SK-N-SH (cell line): ENCODE results near the gene ANKRD44. TPM values are rescaled to one million over a fixed set of nuclear protein-coding genes. Genes with fewer than 3 reads are reported as not detected.

Source experiments
- CTCF ChIA-PET: fragments of 300-600, 350-600 bp; formaldehyde crosslinking; extraction: SDS; loops from one replicate; lab custom pipeline; 2021; lab: Yijun Ruan, JAX
- POLR2A ChIA-PET: fragments of 350-600 bp; sonication (Branson Sonifier 250); formaldehyde crosslinking; extraction: SDS; loops from one replicate; lab custom pipeline; 2020; ENCODE audit warnings: antibody characterized with exemption, inconsistent platforms; lab: Yijun Ruan, JAX
- DNase-seq: peaks from one replicate; pipeline ENCODE4 v3.0.0; 2012
- H2AFZ ChIP-seq: fragments of 200-600 bp; sonication (generic); 2 replicates; pipeline ENCODE4 v1.8.1; 2016; ENCODE audit warnings: antibody characterized with exemption, mild to moderate bottlenecking, low read depth
- H3F3A ChIP-seq: fragments of 200-600 bp; sonication (generic); replicated peaks from 2 replicates; pipeline ENCODE3; 2016; ENCODE audit warnings: antibody characterized with exemption, mild to moderate bottlenecking; ENCODE audit not compliant: insufficient read depth
- H3K27ac ChIP-seq, 2 experiments: fragments of 200-500 bp in 1 of 2; fragments of 200-600 bp in 1 of 2; sonication (Bioruptor generic) in 1 of 2; sonication (generic), shearing (Covaris generic) in 1 of 2; 2 replicates each; pipeline versions ENCODE4 v1.5.1 to v1.6.1; 2014 to 2016; ENCODE audit warnings: low read depth in 2 of 2, inconsistent platforms in 1 of 2, low read length in 1 of 2, mild to moderate bottlenecking in 1 of 2, mixed read lengths in 1 of 2
- H3K27me3 ChIP-seq: fragments of 200-600 bp; sonication (generic), shearing (Covaris generic); 2 replicates; pipeline ENCODE4 v1.6.1; 2016; ENCODE audit warnings: mixed run types; ENCODE audit not compliant: insufficient read depth
- H3K36me3 ChIP-seq, 2 experiments: fragments of 200-500 bp in 1 of 2; fragments of 200-600 bp in 1 of 2; sonication (Bioruptor generic) in 1 of 2; sonication (generic) in 1 of 2; replicated peaks in 1 of 2; 2 replicates each; pipeline versions ENCODE3 to v1.5.1; 2014 to 2016; ENCODE audit warnings: low read length in 1 of 2, mild to moderate bottlenecking in 1 of 2; ENCODE audit not compliant: insufficient read depth in 2 of 2, control insufficient read depth in 1 of 2
- H3K4me1 ChIP-seq, 2 experiments: fragments of 200-500 bp in 1 of 2; fragments of 200-600 bp in 1 of 2; sonication (Bioruptor generic) in 1 of 2; sonication (generic), shearing (Covaris generic) in 1 of 2; 2 replicates each; pipeline versions ENCODE4 v1.5.1 to v1.6.1; 2014 to 2016; ENCODE audit warnings: low read depth in 1 of 2, low read length in 1 of 2, mixed run types in 1 of 2; ENCODE audit not compliant: insufficient read depth in 2 of 2, control insufficient read depth in 1 of 2
- H3K4me2 ChIP-seq: fragments of 200-600 bp; sonication (generic), shearing (Covaris generic); 2 replicates; pipeline ENCODE4 v1.6.1; 2017; ENCODE audit warnings: mixed run types
- H3K4me3 ChIP-seq, 2 experiments: fragments of 200-500 bp in 1 of 2; fragments of 200-600 bp in 1 of 2; sonication (Bioruptor generic) in 1 of 2; sonication (generic), shearing (Covaris generic) in 1 of 2; 2 replicates each; pipeline versions ENCODE4 v1.5.1 to v1.8.1; 2014 to 2016; ENCODE audit warnings: low read depth in 2 of 2, inconsistent platforms in 1 of 2, low read length in 1 of 2, mild to moderate bottlenecking in 1 of 2, mixed read lengths in 1 of 2, moderate library complexity in 1 of 2
- H3K79me2 ChIP-seq: fragments of 200-600 bp; sonication (generic); 2 replicates; pipeline ENCODE4 v1.8.1; 2017; ENCODE audit warnings: mild to moderate bottlenecking; ENCODE audit not compliant: insufficient read depth
- H3K9ac ChIP-seq: fragments of 200-600 bp; sonication (generic); 2 replicates; pipeline ENCODE4 v1.6.1; 2017; ENCODE audit warnings: mixed run types
- H3K9me2 ChIP-seq: fragments of 200-600 bp; sonication (generic); 2 replicates; pipeline ENCODE4 v1.6.1; 2017; ENCODE audit warnings: mixed run types
- H3K9me3 ChIP-seq: fragments of 200-600 bp; sonication (generic); 2 replicates; pipeline ENCODE4 v1.6.1; 2017; ENCODE audit warnings: mixed run types, mild to moderate bottlenecking, moderate library complexity
- H4K20me1 ChIP-seq: fragments of 200-600 bp; sonication (generic); 2 replicates; pipeline ENCODE4 v1.6.1; 2017; ENCODE audit warnings: mild to moderate bottlenecking, mixed run types; ENCODE audit not compliant: insufficient read depth
- ELF1 ChIP-seq: IDR thresholded peaks from 2 replicates; pipeline ENCODE4 v1.4.0; 2012
- EP300 ChIP-seq, 2 experiments: IDR thresholded peaks; 2 replicates each; pipeline versions ENCODE4 v1.4.0 to v1.6.1; 2012; ENCODE audit warnings: borderline replicate concordance in 1 of 2, low read depth in 1 of 2, low read length in 1 of 2
- FOSL2 ChIP-seq: IDR thresholded peaks from 2 replicates; pipeline ENCODE4 v1.4.0; 2012; ENCODE audit warnings: low read depth, mild to moderate bottlenecking, moderate library complexity, borderline replicate concordance
- FOXJ3 ChIP-seq: sonication (generic); formaldehyde crosslinking; IDR thresholded peaks from 2 replicates; pipeline ENCODE4 v1.5.1; 2020; ENCODE audit warnings: mild to moderate bottlenecking, missing genetic modification reagents
- FOXM1 ChIP-seq: IDR thresholded peaks from 2 replicates; pipeline ENCODE4 v1.4.0; 2012; ENCODE audit warnings: low read depth, mild to moderate bottlenecking
- GABPA ChIP-seq: IDR thresholded peaks from 2 replicates; pipeline ENCODE4 v1.4.0; 2012; ENCODE audit warnings: low read depth, mild to moderate bottlenecking
- IRF3 ChIP-seq: fragments of 150-350 bp; IDR thresholded peaks from 2 replicates; pipeline ENCODE4 v1.6.1; 2016; ENCODE audit warnings: mild to moderate bottlenecking, low read depth, low read length
- JUND ChIP-seq: IDR thresholded peaks from 2 replicates; pipeline ENCODE4 v1.4.0; 2012
- MXI1 ChIP-seq: IDR thresholded peaks from 2 replicates; pipeline ENCODE4 v1.6.1; 2012; ENCODE audit warnings: mild to moderate bottlenecking, low read depth, low read length, improper control_type of control experiment
- NFIC ChIP-seq: IDR thresholded peaks from 2 replicates; pipeline ENCODE4 v1.4.0; 2012; ENCODE audit warnings: borderline replicate concordance
- POLR2AphosphoS5 ChIP-seq: IDR thresholded peaks from 2 replicates; pipeline ENCODE4 v1.6.1; 2012; ENCODE audit warnings: low read depth, low read length
- RAD21 ChIP-seq: IDR thresholded peaks from 2 replicates; pipeline ENCODE4 v1.6.1; 2012; ENCODE audit warnings: mild to moderate bottlenecking, low read length
- RCOR1 ChIP-seq: fragments of 150-350 bp; IDR thresholded peaks from 2 replicates; pipeline ENCODE4 v1.6.1; 2017; ENCODE audit warnings: antibody characterized with exemption, low read length
- REST ChIP-seq: IDR thresholded peaks from 2 replicates; pipeline ENCODE4 v1.6.1; 2012; ENCODE audit warnings: mild to moderate bottlenecking, low read depth, low read length, moderate library complexity
- RFX5 ChIP-seq: IDR thresholded peaks from 2 replicates; pipeline ENCODE4 v1.6.1; 2012; ENCODE audit warnings: mild to moderate bottlenecking, improper control_type of control experiment, low read length
- RXRA ChIP-seq: IDR thresholded peaks from 2 replicates; pipeline ENCODE4 v1.4.0; 2012; ENCODE audit warnings: low read depth, mild to moderate bottlenecking, borderline replicate concordance
- SIN3A ChIP-seq: IDR thresholded peaks from 2 replicates; pipeline ENCODE4 v1.6.1; 2012; ENCODE audit warnings: low read depth, mild to moderate bottlenecking, low read length, moderate library complexity, borderline replicate concordance
- SMC3 ChIP-seq: IDR thresholded peaks from 2 replicates; pipeline ENCODE4 v1.6.1; 2012; ENCODE audit warnings: low read depth, low read length, improper control_type of control experiment
- TAF1 ChIP-seq: IDR thresholded peaks from 2 replicates; pipeline ENCODE4 v1.6.1; 2012; ENCODE audit warnings: low read depth, mild to moderate bottlenecking, low read length, moderate library complexity, borderline replicate concordance
- TCF12 ChIP-seq: IDR thresholded peaks from 2 replicates; pipeline ENCODE4 v1.4.0; 2012
- TEAD4 ChIP-seq: IDR thresholded peaks from 2 replicates; pipeline ENCODE4 v1.4.0; 2012; ENCODE audit warnings: mild to moderate bottlenecking, borderline replicate concordance; ENCODE audit not compliant: insufficient read depth
- USF2 ChIP-seq: fragments of 150-350 bp; IDR thresholded peaks from 2 replicates; pipeline ENCODE4 v1.6.1; 2017; ENCODE audit warnings: antibody characterized with exemption, low read length, low read depth, borderline replicate concordance
- YY1 ChIP-seq: IDR thresholded peaks from 2 replicates; pipeline ENCODE4 v1.4.0; 2012; ENCODE audit warnings: low read depth, mild to moderate bottlenecking
- WGBS: methylation state at CpG from one replicate; pipeline ENCODE4 v1.1.6; 2017; ENCODE audit warnings: low lambda C conversion rate; 5-methylcytosine and 5-hydroxymethylcytosine counted together
- polyA plus RNA-seq, 3 experiments: library from polyadenylated mRNA; depleted of rRNA; stranded (reverse); fragments of >200 nt; gene quantifications; 2 replicates each; pipeline ENCODE4 v1.2.3, GENCODE V29; 2012
- TF ChIP-seq, protein P1 (sequence below): IDR thresholded peaks from 2 replicates; pipeline ENCODE4 v1.4.0; 2012; ENCODE audit warnings: low read depth, borderline replicate concordance
- TF ChIP-seq, protein P2 (sequence below): IDR thresholded peaks from 2 replicates; pipeline ENCODE4 v1.4.0; 2012; ENCODE audit warnings: low read depth, borderline replicate concordance

ANKRD44 gene
- polyA plus RNA-seq, 1 of the 3 experiments (the other 2 are of a cell fraction): 12.5 TPM

DNA sequence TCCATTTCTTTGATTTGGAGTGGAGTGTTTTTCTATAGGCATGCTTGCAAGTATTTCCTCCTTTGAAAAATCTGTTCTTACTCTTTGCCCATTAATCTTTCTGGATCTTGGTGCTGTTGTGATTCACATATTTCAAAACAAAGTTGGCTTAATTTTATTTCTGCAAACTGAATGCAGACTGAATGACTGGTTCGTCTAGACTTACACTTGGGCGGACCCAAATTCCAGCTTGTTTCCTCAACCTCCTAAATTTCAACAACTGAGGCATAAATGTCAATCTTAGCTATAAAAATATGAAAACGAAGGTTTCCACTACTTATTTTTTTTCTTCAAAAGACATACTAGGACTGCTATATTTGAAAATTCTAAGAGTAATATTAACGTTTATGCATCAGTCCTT lies 59.0 kb downstream of the ANKRD44 start:
- POLR2A ChIA-PET: no interaction called here

DNA sequence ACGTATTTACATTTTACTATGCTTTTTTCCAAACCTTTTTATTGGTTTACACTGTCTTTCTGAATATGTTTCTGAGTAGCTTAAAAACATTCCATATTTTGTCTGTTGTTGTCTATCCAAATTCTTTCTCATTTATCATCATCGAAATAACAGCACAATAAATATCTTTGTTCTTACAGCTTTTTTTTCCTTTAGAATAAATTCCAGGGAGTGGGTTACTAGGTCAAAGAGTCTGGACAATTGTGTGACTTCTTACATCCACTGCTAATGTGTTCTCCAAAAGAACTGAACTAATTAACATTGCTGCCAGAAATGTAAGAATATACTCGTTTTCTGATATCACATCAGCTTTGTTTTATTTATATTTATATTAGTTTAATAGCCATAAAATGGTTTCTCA lies 59.4 kb downstream of the ANKRD44 start:
- Histone ChIP-seq H4K20me1 (no peaks in the 10 kb centered on the region), H3K27ac (peak overlapping the region in 1 of 2 experiments; percentile 58; a peak in 2 of 4 replicates), H3K9ac (no peak overlapping the region), H2AFZ (no peak overlapping the region), H3K79me2 (no peaks in the 10 kb centered on the region), H3K9me2 (no peaks in the 10 kb centered on the region), H3K9me3 (no peaks in the 10 kb centered on the region), H3K36me3 (no peaks in the 10 kb centered on the region), H3K27me3 (no peaks in the 10 kb centered on the region), H3K4me1 (peaks cover 19 to 47% of the 10 kb centered on the region in 2 experiments; a peak in 2 of 4 replicates), H3K4me2 (no peak overlapping the region), H3F3A (peaks cover 4% of the 10 kb centered on the region), H3K4me3 (no peak overlapping the region)
- 51% methylated on average over 3 of the region's 3 CpGs for WGBS
- ChIA-PET CTCF (interaction anchor here (0.9 to 2.0 kb wide), 8 partner anchors 13 to 145 kb away, joined by 3 to 10 read pairs (median 4); no protein-coding TSS in a partner anchor), POLR2A (no interaction called here)
- no peak for DNase-seq
- no peak for TF ChIP-seq REST
- no peak for TF ChIP-seq TAF1
- TF ChIP-seq TEAD4: no peak
- TF ChIP-seq FOSL2: no peak
- TF ChIP-seq GABPA: no peak
- TF ChIP-seq, protein P1, sequence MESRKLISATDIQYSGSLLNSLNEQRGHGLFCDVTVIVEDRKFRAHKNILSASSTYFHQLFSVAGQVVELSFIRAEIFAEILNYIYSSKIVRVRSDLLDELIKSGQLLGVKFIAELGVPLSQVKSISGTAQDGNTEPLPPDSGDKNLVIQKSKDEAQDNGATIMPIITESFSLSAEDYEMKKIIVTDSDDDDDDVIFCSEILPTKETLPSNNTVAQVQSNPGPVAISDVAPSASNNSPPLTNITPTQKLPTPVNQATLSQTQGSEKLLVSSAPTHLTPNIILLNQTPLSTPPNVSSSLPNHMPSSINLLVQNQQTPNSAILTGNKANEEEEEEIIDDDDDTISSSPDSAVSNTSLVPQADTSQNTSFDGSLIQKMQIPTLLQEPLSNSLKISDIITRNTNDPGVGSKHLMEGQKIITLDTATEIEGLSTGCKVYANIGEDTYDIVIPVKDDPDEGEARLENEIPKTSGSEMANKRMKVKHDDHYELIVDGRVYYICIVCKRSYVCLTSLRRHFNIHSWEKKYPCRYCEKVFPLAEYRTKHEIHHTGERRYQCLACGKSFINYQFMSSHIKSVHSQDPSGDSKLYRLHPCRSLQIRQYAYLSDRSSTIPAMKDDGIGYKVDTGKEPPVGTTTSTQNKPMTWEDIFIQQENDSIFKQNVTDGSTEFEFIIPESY: no peak

More for the DNA sequence above, 59.0 kb downstream of the ANKRD44 start:
- no peaks in the 10 kb centered on the region for H3K9me3 ChIP-seq
- H3F3A ChIP-seq: peaks cover 4% of the 10 kb centered on the region
- no peak overlapping the region for H3K4me2 ChIP-seq
- H3K27me3 ChIP-seq: no peaks in the 10 kb centered on the region
- no peaks in the 10 kb centered on the region for H3K36me3 ChIP-seq
- H3K4me3 ChIP-seq: no peak overlapping the region
- no peaks in the 10 kb centered on the region for H4K20me1 ChIP-seq
- peak overlapping the region in 1 of 2 experiments; percentile 58; a peak in 2 of 4 replicates for H3K27ac ChIP-seq
- H3K9me2 ChIP-seq: no peaks in the 10 kb centered on the region
- H3K79me2 ChIP-seq: no peaks in the 10 kb centered on the region
- CTCF ChIA-PET: interaction anchor here (1.0 to 2.0 kb wide), 6 partner anchors 14 to 146 kb away, joined by 3 to 10 read pairs (median 4); no protein-coding TSS in a partner anchor
- H3K9ac ChIP-seq: no peak overlapping the region
- DNase-seq: no peak
- peaks cover 20 to 46% of the 10 kb centered on the region in 2 experiments; a peak in 2 of 4 replicates for H3K4me1 ChIP-seq
- H2AFZ ChIP-seq: no peak overlapping the region
- TF ChIP-seq ELF1 (no peak), EP300 (IDR thresholded peaks at IDR 0.05; ENCODE audit: borderline replicate concordance in 1 of 2, low read depth in 1 of 2, low read length in 1 of 2) (no peak), MXI1 (no peak), FOXM1 (no peak), TCF12 (no peak), RFX5 (no peak), YY1 (no peak), NFIC (no peak), SIN3A (no peak), FOXJ3 (CRISPR knock-in tag) (no peak), USF2 (no peak), RCOR1 (no peak), RXRA (no peak), IRF3 (no peak), RAD21 (no peak), FOSL2 (no peak), JUND (no peak), POLR2AphosphoS5 (no peak), SMC3 (no peak)
- TF ChIP-seq, protein P2, sequence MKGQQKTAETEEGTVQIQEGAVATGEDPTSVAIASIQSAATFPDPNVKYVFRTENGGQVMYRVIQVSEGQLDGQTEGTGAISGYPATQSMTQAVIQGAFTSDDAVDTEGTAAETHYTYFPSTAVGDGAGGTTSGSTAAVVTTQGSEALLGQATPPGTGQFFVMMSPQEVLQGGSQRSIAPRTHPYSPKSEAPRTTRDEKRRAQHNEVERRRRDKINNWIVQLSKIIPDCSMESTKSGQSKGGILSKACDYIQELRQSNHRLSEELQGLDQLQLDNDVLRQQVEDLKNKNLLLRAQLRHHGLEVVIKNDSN: no peak
- TF ChIP-seq, all 33 proteins: peak for 0
- WGBS: 71% methylated on average over 4 of the region's 4 CpGs
